GM21381 (cell line): ENCODE measurements around the gene GLDN.

Source experiments
- ATAC-seq: cut with Tn5 transposase; IDR thresholded peaks from one replicate; pipeline ENCODE4 v1.9.1; 2021; ENCODE audit warnings: mild to moderate bottlenecking, moderate library complexity; ENCODE audit not compliant: unreplicated experiment

Gene GLDN

DNA sequence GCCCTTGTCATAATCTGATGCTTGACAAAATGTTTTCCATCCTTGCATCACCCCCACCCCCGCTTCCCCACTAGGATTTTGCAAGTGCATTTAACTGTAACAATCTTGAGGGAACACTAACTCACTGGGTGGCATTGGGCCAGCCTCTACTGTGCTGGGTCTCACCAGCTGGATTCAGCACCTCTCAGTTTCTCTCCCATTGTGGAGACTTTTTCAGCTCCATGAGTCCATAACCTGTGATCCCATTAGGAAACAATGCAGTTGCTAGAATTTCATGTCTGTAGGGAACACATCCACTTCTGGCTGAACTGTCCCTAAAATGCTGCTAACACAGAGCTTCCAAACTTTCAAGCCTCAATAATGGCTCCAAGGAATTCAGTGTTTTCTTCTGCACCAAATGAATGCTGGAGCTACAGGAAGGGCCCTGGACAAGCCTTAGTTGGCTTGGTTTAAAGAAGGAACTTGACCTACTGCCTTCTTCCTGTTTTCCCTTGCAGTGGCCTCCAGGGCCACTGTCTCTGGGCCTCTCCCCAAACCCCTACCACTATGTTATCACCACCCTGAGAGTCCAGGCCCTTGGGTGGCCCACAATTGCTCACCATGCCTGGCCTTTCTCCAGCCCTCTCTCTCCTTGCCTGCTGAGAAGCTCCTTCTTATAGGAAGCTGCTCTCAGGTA lies 18.7 kb upstream of the GLDN start:
- no peak for ATAC-seq

DNA sequence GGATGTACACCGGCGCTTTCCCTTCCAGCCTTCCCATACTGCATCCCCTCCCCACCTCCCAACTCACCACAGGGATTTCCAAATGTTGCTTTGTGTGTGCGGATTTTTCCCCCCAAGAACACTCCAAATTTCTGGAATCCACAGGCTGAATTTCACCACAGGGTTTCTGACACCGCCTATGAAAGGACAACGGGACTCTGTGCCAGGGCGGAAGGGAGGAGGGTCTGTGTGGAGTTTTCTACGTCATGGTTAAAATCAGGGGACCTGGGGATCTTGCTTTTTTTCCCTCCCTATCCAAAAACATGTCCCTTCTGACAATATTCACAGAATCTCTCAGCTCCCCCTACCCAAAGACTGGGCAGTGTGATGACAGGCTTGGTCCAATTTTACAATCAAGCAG lies 17.7 kb upstream of the GLDN start:
- no peak for ATAC-seq

- ATAC-seq: no peak
These were observed 16.3 kb upstream of the GLDN start for GRCh38 chr15:51325167-51325566.

GRCh38 chr15:51327081-51327480 lies 14.4 kb upstream of the GLDN start:
- ATAC-seq: no peak

GRCh38 chr15:51328926-51329325 lies 12.5 kb upstream of the GLDN start:
- ATAC-seq: no peak

DNA sequence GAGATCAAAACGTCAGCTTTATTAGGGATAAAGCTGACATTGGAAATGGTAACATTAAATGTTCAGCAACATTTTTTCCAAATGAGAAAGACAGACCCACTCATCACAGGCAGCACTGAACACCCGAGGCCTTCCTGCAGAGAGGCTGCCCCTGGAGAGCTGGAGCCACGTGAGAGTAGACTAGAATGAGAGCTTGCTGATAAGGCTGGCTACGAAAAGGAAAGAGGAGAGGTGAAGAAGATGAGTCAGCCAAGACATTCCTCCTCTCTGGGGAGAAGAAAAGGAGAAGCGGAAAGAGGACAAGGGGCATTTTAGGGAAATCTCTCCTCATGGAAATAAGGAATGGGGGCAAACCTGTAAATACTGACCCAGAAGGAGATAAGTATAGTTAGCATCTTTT lies 10.3 kb upstream of the GLDN start:
- ATAC-seq: no peak

DNA sequence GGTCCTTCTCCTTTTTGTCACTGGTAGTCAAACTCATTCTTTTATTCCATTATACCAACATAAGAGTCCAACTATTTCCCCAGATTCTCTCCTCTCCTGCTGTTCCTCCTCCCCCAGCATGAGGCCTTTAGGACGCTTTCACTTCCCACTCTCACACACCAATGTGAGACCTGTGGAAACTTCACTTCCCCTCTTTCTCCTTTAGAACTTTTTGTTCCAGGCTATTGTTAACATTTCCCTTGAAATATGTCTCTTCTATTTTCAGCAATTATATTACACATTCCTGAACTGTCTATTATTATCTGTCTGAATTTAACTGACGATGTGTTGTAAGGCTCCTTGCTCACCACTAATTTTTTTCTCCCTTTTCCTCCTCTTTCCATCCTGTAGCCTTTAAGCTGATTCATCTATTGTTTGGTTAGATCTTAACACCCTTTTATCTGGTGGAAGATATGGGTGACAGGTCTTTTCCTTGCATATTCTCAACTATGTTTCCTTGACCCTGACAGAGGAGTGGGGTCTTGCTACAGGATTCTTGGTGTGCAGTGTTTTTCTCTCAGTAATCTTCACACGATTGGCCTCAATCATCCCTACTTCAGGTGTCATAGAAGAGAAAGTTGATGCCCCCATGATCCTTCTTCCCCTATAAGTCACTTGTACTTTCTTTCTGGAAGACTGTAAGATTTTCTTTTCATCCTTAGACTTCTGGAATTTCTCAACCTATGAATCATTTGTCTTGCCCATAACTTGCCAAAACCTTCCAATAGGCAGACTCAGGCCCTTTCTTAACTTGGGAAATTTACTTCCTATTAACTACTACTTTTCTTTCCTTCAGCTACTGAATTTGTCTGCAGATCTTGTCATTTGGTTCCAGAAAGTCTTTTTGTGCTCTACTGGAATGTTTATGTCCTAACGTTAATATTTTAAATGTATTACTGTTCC lies 9.0 kb upstream of the GLDN start:
- ATAC-seq: no peak

- no peak for ATAC-seq
These were observed 7.9 kb upstream of the GLDN start for GRCh38 chr15:51333571-51333970.

DNA sequence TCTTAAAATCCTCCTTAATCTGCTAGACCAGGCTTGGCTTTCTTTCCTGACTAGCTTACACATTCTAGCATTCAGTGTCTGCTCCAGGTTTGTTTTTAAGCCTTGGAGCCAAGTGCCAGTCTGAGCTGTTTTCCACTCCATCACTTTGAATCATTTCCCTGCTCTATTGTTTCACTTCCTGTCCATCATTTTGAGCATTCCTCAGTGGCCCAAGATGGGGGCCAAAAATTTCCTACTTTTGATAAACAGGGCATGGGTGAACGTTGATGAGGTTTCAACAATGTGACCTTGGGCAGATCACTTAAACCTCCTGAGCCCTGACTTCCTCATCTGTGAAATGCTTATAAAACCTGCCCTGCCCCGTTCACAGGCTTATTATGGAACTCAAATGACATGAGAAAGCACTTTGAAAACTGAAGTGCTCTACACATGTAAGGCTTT lies 7.4 kb upstream of the GLDN start:
- ATAC-seq: no peak

GRCh38 chr15:51335087-51335486 lies 6.4 kb upstream of the GLDN start:
- peak; percentile 20 for ATAC-seq

GRCh38 chr15:51335538-51336410 lies 5.7 kb upstream of the GLDN start:
- peak; percentile 84 for ATAC-seq

- ATAC-seq: no peak
These were observed 3.0 kb upstream of the GLDN start, which contains the start of gene CYP19A1 for GRCh38 chr15:51338496-51338895. TSS of gene CYP19A1 (minus strand) at chr15:51338596. CDS start at chr15:51242912, 95,684 bp downstream.

GRCh38 chr15:51342227-51342999 lies 958 bp downstream of the GLDN start:
- no peak for ATAC-seq

GRCh38 chr15:51343466-51343865 lies 2.0 kb downstream of the GLDN start:
- ATAC-seq: no peak

GRCh38 chr15:51346136-51346535 lies 4.7 kb downstream of the GLDN start:
- no peak for ATAC-seq

GRCh38 chr15:51348688-51349087 lies 7.2 kb downstream of the GLDN start:
- peak; percentile 94 for ATAC-seq

DNA sequence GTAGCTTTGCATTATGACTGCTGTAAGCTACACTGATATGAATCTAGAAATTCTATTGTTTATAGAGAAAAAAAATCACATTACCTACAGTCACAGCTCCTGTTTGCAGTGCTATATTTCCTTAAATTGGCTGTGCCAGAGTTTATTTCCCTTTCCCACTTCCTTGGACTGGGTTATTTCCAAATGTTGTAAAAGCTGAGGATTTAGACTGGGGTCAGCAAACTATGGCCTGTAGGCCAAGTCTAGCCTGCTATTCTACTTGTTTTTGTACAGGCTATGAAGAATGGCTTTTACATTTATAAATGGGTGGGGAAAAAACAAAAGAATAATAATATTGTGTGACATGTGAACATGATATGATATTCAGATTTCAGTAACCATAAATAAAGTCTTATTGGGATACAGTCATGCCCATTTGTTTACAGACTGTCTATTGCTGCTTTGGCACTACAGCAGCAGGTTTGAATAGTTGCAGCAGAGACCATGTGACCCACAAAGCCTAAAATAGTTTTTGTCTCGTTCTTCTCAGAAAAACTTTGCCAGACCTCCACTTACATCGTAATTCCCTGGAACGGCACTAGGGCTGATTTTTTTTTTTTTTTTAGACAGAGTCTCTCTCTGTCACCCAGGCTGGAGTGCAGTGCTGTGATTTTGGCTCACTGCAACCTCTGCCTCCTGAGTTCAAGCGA lies 7.8 kb downstream of the GLDN start:
- peak; percentile 13 for ATAC-seq

DNA sequence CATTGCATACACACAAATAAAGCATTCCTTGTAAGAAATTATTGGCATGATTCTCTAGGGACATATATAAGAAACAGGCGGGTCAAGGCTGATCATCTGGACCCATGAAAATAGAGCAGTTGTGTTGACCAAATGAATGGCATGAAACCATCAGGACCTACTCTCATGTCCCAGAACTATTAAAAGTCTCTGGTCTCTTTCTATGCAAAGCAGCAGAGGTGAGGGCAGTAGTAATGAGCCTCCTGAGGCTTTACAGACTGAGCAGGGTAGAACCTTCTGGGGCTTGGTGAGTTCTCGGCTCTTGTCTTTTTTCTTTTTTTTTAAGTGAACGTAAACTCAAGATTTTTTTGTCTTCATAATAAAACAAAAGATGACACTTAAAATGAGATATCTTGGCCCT lies 9.3 kb downstream of the GLDN start:
- ATAC-seq: no peak

- no peak for ATAC-seq
These were observed 12.5 kb downstream of the GLDN start for GRCh38 chr15:51353976-51354375.

- no peak for ATAC-seq
These were observed 13.6 kb downstream of the GLDN start for GRCh38 chr15:51355096-51355495.
